Skeletal muscle tissue (tissue), 4 donors: ENCODE data around the gene VCAN. TPM values are rescaled to one million over a fixed set of nuclear protein-coding genes. Genes with fewer than 3 reads are reported as not detected.

Experiments
- H3K27ac ChIP-seq: one replicate; pipeline ENCODE4 v1.7.0; 2013; ENCODE audit warnings: mild to moderate bottlenecking, low read depth, low read length, inconsistent platforms
- H3K27me3 ChIP-seq, 3 donors: one replicate each; pipeline ENCODE4 v1.7.0; 2013; ENCODE audit warnings: low read length in 3 of 3; ENCODE audit not compliant: control insufficient read depth in 3 of 3, insufficient read depth in 3 of 3
- H3K36me3 ChIP-seq, 3 donors: one replicate each; pipeline ENCODE4 v1.7.0; 2013; ENCODE audit warnings: low read length in 3 of 3; ENCODE audit not compliant: control insufficient read depth in 3 of 3, insufficient read depth in 3 of 3
- H3K4me1 ChIP-seq, 3 donors: one replicate each; pipeline ENCODE4 v1.7.0; 2013; ENCODE audit warnings: low read length in 3 of 3, mild to moderate bottlenecking in 3 of 3; ENCODE audit not compliant: control insufficient read depth in 3 of 3, insufficient read depth in 3 of 3
- H3K4me3 ChIP-seq, 3 donors: one replicate each; pipeline ENCODE4 v1.7.0; 2013; ENCODE audit warnings: low read length in 3 of 3
- H3K9ac ChIP-seq, 3 donors: one replicate each; pipeline ENCODE4 v1.7.0; 2013; ENCODE audit warnings: low read length in 3 of 3, mild to moderate bottlenecking in 3 of 3, moderate library complexity in 2 of 3, low read depth in 1 of 3
- H3K9me3 ChIP-seq, 3 donors: one replicate each; pipeline ENCODE4 v1.7.0; 2013; ENCODE audit warnings: low read length in 3 of 3; ENCODE audit not compliant: control insufficient read depth in 3 of 3
- total RNA-seq: library from RNA; depleted of rRNA; stranded (reverse); fragments of >200 nt; gene quantifications from one replicate; pipeline ENCODE4 v1.2.3, GENCODE V29; 2014
- donor health status: Osteomylitis.

VCAN gene
- total RNA-seq, 1 donor from 2014 or later: 254 TPM

- H3K4me3 ChIP-seq: no peak overlapping the region
- H3K27ac ChIP-seq: no peak overlapping the region
- H3K4me1 ChIP-seq: no peaks in the 10 kb centered on the region
- no peak overlapping the region for H3K9ac ChIP-seq
- no peaks in the 10 kb centered on the region for H3K36me3 ChIP-seq
- peaks cover 0 to 2% (median 0%) of the 10 kb centered on the region in 3 donors for H3K9me3 ChIP-seq
- no peaks in the 10 kb centered on the region for H3K27me3 ChIP-seq
Observed at GRCh38 chr5:83608122-83608521, 136.6 kb downstream of the VCAN start.

- Histone ChIP-seq H3K9me3 (peaks cover 0 to 2% (median 0%) of the 10 kb centered on the region in 3 donors), H3K27ac (no peak overlapping the region), H3K4me1 (no peaks in the 10 kb centered on the region), H3K27me3 (no peaks in the 10 kb centered on the region), H3K9ac (no peak overlapping the region), H3K36me3 (no peaks in the 10 kb centered on the region), H3K4me3 (no peak overlapping the region)
Observed at GRCh38 chr5:83614841-83615240, 143.3 kb downstream of the VCAN start.

- no peak overlapping the region for H3K9ac ChIP-seq
- no peaks in the 10 kb centered on the region for H3K27me3 ChIP-seq
- no peak overlapping the region for H3K27ac ChIP-seq
- H3K9me3 ChIP-seq: peaks cover 0 to 2% (median 0%) of the 10 kb centered on the region in 3 donors
- no peaks in the 10 kb centered on the region for H3K4me1 ChIP-seq
- H3K4me3 ChIP-seq: no peak overlapping the region
- H3K36me3 ChIP-seq: no peaks in the 10 kb centered on the region
Observed at GRCh38 chr5:83628360-83628759, 156.8 kb downstream of the VCAN start.

Other genes with a start within 250 kb of the VCAN start
- 1.6 TPM for gene HAPLN1, start 249.1 kb downstream of the VCAN start, total RNA-seq